GM12878 (cell line): Measurements from ENCODE around the gene RCAN2. TPM values are rescaled to one million over a fixed set of nuclear protein-coding genes. Genes with fewer than 3 reads are reported as not detected.

Experiments used
- ATAC-seq: fragments of 200-7000 bp; cut with Tn5 transposase; 3 replicates; pipeline ENCODE4 v1.9.1; 2020; ENCODE audit warnings: mild to moderate bottlenecking, moderate library complexity
- BruUV-seq: library from RNA; stranded (reverse); fragments of 400-500 nt; replicated peaks from 2 replicates; lab custom pipeline; 2021; lab: Mats Ljungman, UMichigan
- CTCF ChIA-PET: fragments of 300-600 bp; sonication (Branson Sonifier 250); formaldehyde crosslinking; extraction: SDS; loops from one replicate; lab custom pipeline; 2021; ENCODE audit warnings: inconsistent platforms; lab: Yijun Ruan, JAX
- POLR2A ChIA-PET: fragments of 350-600 bp; formaldehyde crosslinking; extraction: SDS; loops from one replicate; lab custom pipeline; 2021; ENCODE audit warnings: inconsistent platforms; lab: Charles Lee
- RAD21 ChIA-PET: fragments of 300-600 bp; sonication (Branson Sonifier 250); formaldehyde crosslinking; loops from one replicate; lab custom pipeline; 2023; ENCODE audit warnings: antibody characterized with exemption; ENCODE audit not compliant: unreplicated experiment; lab: Charles Lee
- SMC1A ChIA-PET: fragments of 300-600 bp; sonication (Branson Sonifier 250); formaldehyde crosslinking; loops from one replicate; lab custom pipeline; 2023; ENCODE audit not compliant: unreplicated experiment, uncharacterized antibody; lab: Charles Lee
- DNase-seq: peaks from one replicate; pipeline ENCODE4 v3.0.0-alpha.2; 2011; ENCODE audit warnings: low read depth, low spot score
- FAIRE-seq: peaks from 3 replicates; lab custom pipeline; 2011; peaks lifted over from hg19 to GRCh38; lab: Jason Lieb, UNC
- H2AFZ ChIP-seq: 2 replicates; pipeline ENCODE4 v1.6.0; 2011; ENCODE audit warnings: low read depth, low read length, control low read depth; ENCODE audit not compliant: control insufficient read depth
- H3K27ac ChIP-seq: 2 replicates; pipeline ENCODE4 v1.5.1; 2011; ENCODE audit warnings: control low read depth; ENCODE audit not compliant: control insufficient read depth, insufficient read depth
- H3K27me3 ChIP-seq, 2 experiments: replicated peaks in 1 of 2; 2 replicates each; pipeline versions ENCODE4 v1.6.0 to v1.6.1; 2011; ENCODE audit warnings: low read length in 1 of 2; ENCODE audit not compliant: control insufficient read depth in 2 of 2, insufficient read depth in 2 of 2
- H3K36me3 ChIP-seq, 2 experiments: 2 replicates each; pipeline ENCODE4 v1.5.1; 2011; ENCODE audit warnings: low read length in 1 of 2; ENCODE audit not compliant: control insufficient read depth in 2 of 2, insufficient read depth in 2 of 2
- H3K4me1 ChIP-seq: 2 replicates; pipeline ENCODE4 v1.6.1; 2011; ENCODE audit warnings: mild to moderate bottlenecking, low read length, moderate library complexity, mixed read lengths; ENCODE audit not compliant: control insufficient read depth, insufficient read depth
- H3K4me2 ChIP-seq: 2 replicates; pipeline ENCODE4 v1.6.0; 2011; ENCODE audit warnings: control low read depth; ENCODE audit not compliant: control insufficient read depth, insufficient read depth
- H3K4me3 ChIP-seq: fragments of 200-600 bp; sonication (generic); 2 replicates; pipeline ENCODE4 v1.5.1; 2016
- H3K79me2 ChIP-seq: 2 replicates; pipeline ENCODE4 v1.6.0; 2011; ENCODE audit warnings: low read length; ENCODE audit not compliant: control insufficient read depth, insufficient read depth
- H3K9ac ChIP-seq: 2 replicates; pipeline ENCODE4 v1.8.0; 2011; ENCODE audit warnings: low read length, control low read depth, mixed read lengths; ENCODE audit not compliant: control insufficient read depth, insufficient read depth
- H3K9me3 ChIP-seq: replicated peaks from 3 replicates; pipeline ENCODE4 v1.5.1; 2011; ENCODE audit warnings: mild to moderate bottlenecking, low read length; ENCODE audit not compliant: control insufficient read depth, insufficient read depth
- H4K20me1 ChIP-seq: 2 replicates; pipeline ENCODE4 v1.6.0; 2011; ENCODE audit not compliant: control insufficient read depth, insufficient read depth
- ATF7 ChIP-seq: fragments of 450-650 bp; IDR thresholded peaks from 2 replicates; pipeline ENCODE4 v1.6.1; 2016; ENCODE audit warnings: low read depth, mild to moderate bottlenecking
- WGBS: methylation state at CpG from one replicate; pipeline ENCODE4 v1.1.6; 2016; ENCODE audit warnings: low lambda C conversion rate; ENCODE audit not compliant: insufficient replicate concordance, insufficient coverage; ENCODE audit errors: missing lambda C conversion rate; 5-methylcytosine and 5-hydroxymethylcytosine counted together
- in situ Hi-C: fragments of 300-500 bp; cut with MboI; formaldehyde crosslinking; loops from 9 replicates; pipeline ENCODE4 v1.14.3; 2018; ENCODE audit warnings: mixed read lengths
- intact Hi-C: fragments of 100-400 bp; cut with micrococcal nuclease; formaldehyde crosslinking; loops from one replicate; pipeline ENCODE4 v1.14.2; 2022; ENCODE audit not compliant: unreplicated experiment
- polyA plus RNA-seq, 11 experiments: library from polyadenylated mRNA; depleted of rRNA in 4 of 11; unstranded in 6 of 11; stranded (reverse) in 5 of 11; fragments of >200 nt; fragmentation: Nextera tagmentation in 4 of 11; fragmentation: Illumina TruSeq in 1 of 11; extraction: Ambion mirVana in 4 of 11; extraction: Trizol in 1 of 11; gene quantifications; 1 replicate in 1 of 11; 2 replicates in 10 of 11; pipeline versions ENCODE4 v1.2.1 to v1.2.3, GENCODE V29; 2011 to 2016; ENCODE audit warnings: inconsistent platforms in 2 of 11, missing spikeins in 2 of 11, low read depth in 1 of 11
- total RNA-seq, 4 experiments: library from RNA; depleted of rRNA in 3 of 4; stranded (reverse); fragments of >200 nt in 3 of 4; fragmentation: Illumina TruSeq in 1 of 4; extraction: Trizol in 1 of 4; gene quantifications; 2 replicates each; pipeline versions ENCODE4 v1.2.1 to v1.2.3, GENCODE V29; 2013 to 2021
- TF ChIP-seq, protein P1 (sequence below): fragments of 450-650 bp; IDR thresholded peaks from 2 replicates; pipeline ENCODE4 v1.6.1; 2018; ENCODE audit warnings: borderline replicate concordance, mild to moderate bottlenecking; ENCODE audit not compliant: partially characterized antibody
- TF ChIP-seq, protein P2 (sequence below): fragments of 450-650 bp; IDR thresholded peaks from 2 replicates; pipeline ENCODE4 v1.6.1; 2018; ENCODE audit warnings: mild to moderate bottlenecking, low read depth, moderate library complexity; ENCODE audit not compliant: partially characterized antibody
- TF ChIP-seq, protein P3 (sequence below), 3 experiments: IDR thresholded peaks in 2 of 3; conservative IDR thresholded peaks in 1 of 3; 2 replicates each; pipeline ENCODE4 v1.5.1; 2011; ENCODE audit warnings: low read depth in 3 of 3, low read length in 3 of 3, mild to moderate bottlenecking in 3 of 3, control low read depth in 2 of 3, moderate library complexity in 2 of 3, inconsistent platforms in 1 of 3, mixed read lengths in 1 of 3; ENCODE audit not compliant: control insufficient read depth in 2 of 3, insufficient read depth in 1 of 3; ENCODE audit errors: extremely low read depth in 1 of 3

The RCAN2 gene
- total and polyA plus RNA-seq, 10 of the 15 experiments (the other 5 are each of a cell fraction or from before 2014, with no cell fraction given) = 0.06 TPM; not detected in 9

DNA sequence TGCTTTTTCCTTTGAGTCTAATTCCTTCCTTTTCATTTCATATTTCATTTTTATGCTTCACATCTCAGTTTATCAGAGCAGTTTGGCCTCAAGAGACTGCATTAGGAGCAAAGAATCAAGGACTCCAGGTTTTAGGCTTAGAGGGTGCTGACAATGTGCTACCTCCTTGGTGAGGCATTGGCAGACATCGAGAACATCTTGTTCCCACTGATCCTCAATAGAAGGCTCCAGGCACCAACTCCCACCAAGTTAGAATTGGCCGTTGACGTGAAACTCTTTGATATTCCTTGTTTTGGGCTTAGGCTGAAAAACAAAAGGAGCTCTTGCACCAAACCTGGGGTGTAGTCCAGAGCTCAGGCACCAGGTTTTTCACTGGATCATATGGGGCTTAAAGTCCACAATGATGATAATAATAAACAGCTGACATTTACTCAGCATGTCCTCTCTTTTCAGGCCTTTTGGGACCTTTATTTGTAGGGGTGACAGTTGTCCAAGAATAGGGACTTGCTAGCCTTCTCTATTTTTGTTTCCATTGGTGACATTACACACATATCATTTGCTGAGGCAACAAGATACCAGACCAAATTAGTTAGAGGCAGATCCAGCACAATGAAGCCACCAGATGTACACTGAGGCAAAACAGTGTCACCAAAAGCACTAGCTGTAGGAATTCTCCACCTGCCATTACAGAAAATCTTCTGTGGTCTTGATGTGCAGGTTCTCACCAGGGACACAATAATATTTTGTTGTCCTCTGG lies 239.5 kb downstream of the RCAN2 start (continued):
- TF ChIP-seq, protein P1, sequence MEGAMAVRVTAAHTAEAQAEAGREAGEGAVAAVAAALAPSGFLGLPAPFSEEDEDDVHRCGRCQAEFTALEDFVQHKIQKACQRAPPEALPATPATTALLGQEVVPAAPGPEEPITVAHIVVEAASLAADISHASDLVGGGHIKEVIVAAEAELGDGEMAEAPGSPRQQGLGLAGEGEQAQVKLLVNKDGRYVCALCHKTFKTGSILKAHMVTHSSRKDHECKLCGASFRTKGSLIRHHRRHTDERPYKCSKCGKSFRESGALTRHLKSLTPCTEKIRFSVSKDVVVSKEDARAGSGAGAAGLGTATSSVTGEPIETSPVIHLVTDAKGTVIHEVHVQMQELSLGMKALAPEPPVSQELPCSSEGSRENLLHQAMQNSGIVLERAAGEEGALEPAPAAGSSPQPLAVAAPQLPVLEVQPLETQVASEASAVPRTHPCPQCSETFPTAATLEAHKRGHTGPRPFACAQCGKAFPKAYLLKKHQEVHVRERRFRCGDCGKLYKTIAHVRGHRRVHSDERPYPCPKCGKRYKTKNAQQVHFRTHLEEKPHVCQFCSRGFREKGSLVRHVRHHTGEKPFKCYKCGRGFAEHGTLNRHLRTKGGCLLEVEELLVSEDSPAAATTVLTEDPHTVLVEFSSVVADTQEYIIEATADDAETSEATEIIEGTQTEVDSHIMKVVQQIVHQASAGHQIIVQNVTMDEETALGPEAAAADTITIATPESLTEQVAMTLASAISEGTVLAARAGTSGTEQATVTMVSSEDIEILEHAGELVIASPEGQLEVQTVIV = no peak
- TF ChIP-seq, protein P2, sequence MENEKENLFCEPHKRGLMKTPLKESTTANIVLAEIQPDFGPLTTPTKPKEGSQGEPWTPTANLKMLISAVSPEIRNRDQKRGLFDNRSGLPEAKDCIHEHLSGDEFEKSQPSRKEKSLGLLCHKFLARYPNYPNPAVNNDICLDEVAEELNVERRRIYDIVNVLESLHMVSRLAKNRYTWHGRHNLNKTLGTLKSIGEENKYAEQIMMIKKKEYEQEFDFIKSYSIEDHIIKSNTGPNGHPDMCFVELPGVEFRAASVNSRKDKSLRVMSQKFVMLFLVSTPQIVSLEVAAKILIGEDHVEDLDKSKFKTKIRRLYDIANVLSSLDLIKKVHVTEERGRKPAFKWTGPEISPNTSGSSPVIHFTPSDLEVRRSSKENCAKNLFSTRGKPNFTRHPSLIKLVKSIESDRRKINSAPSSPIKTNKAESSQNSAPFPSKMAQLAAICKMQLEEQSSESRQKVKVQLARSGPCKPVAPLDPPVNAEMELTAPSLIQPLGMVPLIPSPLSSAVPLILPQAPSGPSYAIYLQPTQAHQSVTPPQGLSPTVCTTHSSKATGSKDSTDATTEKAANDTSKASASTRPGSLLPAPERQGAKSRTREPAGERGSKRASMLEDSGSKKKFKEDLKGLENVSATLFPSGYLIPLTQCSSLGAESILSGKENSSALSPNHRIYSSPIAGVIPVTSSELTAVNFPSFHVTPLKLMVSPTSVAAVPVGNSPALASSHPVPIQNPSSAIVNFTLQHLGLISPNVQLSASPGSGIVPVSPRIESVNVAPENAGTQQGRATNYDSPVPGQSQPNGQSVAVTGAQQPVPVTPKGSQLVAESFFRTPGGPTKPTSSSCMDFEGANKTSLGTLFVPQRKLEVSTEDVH = no peak

DNA sequence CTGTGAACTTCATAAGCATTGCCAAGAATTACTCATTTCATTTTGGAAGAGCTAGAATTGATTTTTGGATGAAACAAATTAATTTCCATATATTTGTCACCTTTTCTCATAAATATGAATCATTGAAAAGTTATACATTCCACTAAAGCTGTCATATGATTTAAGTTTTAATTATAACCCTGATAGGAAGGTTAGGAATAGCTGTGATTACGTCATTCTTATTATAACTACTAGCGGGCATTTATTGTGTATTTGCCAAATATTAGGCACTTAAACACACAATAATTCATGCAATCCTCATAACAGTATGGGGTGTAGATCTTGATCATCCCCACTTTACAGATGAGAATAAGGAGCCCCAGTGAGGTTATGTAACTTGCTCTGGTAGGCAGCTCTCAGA lies 243.1 kb downstream of the RCAN2 start:
- ChIA-PET POLR2A (no interaction called here), CTCF (interaction anchor here (0.8 to 0.9 kb wide), 2 partner anchors 9 to 153 kb away, joined by 3 to 4 read pairs; no protein-coding TSS in a partner anchor), RAD21 (no interaction called here), SMC1A (interaction anchor here (1.0 to 1.3 kb wide), 2 partner anchors 9 to 27 kb away, joined by 3 read pairs; no protein-coding TSS in a partner anchor)
- FAIRE-seq (no peak), ATAC-seq (no peak), DNase-seq (no peak)
- no TSS peak for BruUV-seq
- Histone ChIP-seq H3K4me1 (no peaks in the 10 kb centered on the region), H3K27me3 (no peaks in the 10 kb centered on the region; a peak in 1 of 4 replicates), H3K27ac (no peak overlapping the region), H4K20me1 (no peaks in the 10 kb centered on the region), H3K4me2 (no peak overlapping the region), H3K36me3 (no peaks in the 10 kb centered on the region), H3K79me2 (no peaks in the 10 kb centered on the region), H2AFZ (no peak overlapping the region), H3K9me3 (no peaks in the 10 kb centered on the region), H3K4me3 (no peak overlapping the region), H3K9ac (no peak overlapping the region)
- WGBS = 88% methylated on average over 2 of the region's 2 CpGs
- peak; percentile 25; the same call in 1 of the 2 replicates for TF ChIP-seq ATF7
- TF ChIP-seq, protein P3, sequence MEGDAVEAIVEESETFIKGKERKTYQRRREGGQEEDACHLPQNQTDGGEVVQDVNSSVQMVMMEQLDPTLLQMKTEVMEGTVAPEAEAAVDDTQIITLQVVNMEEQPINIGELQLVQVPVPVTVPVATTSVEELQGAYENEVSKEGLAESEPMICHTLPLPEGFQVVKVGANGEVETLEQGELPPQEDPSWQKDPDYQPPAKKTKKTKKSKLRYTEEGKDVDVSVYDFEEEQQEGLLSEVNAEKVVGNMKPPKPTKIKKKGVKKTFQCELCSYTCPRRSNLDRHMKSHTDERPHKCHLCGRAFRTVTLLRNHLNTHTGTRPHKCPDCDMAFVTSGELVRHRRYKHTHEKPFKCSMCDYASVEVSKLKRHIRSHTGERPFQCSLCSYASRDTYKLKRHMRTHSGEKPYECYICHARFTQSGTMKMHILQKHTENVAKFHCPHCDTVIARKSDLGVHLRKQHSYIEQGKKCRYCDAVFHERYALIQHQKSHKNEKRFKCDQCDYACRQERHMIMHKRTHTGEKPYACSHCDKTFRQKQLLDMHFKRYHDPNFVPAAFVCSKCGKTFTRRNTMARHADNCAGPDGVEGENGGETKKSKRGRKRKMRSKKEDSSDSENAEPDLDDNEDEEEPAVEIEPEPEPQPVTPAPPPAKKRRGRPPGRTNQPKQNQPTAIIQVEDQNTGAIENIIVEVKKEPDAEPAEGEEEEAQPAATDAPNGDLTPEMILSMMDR (IDR thresholded peaks at IDR 0.05 in 2 of 3, conservative IDR thresholded peaks at IDR 0.05 in 1 of 3; ENCODE audit: control insufficient read depth in 2 of 3, extremely low read depth in 1 of 3, insufficient read depth in 1 of 3, low read depth in 3 of 3, low read length in 3 of 3) = no peak
- in situ Hi-C loops (no loop called here), intact Hi-C loops (no loop called here)
